GM12872 (cell line): ENCODE data around the gene GRAMD2B.

Experiments
- CTCF ChIP-seq: IDR thresholded peaks from 3 replicates; pipeline ENCODE4 v1.5.1; 2011; ENCODE audit warnings: low read depth, mild to moderate bottlenecking, low read length, moderate library complexity; ENCODE audit not compliant: insufficient read depth

Gene GRAMD2B

DNA sequence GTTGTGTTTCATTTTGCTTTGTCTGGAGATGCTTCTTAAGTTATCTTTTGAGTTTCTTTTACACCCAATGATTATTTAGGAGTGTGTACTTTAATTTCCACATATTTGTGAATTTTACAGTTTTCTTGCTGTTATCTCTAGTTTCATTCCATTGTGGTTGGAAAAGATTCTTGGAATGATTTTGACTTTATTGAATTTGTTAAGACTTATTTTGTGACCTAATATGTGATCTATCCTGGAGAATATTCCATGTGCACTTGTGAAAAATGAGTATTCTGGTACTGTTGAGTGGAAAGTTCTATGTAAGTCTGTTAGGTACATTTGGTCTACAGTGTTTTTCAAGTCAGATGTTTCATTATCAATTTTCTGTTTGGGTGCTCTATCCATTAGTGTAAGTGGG is 24.4 kb upstream of the GRAMD2B start:
- no peak for TF ChIP-seq CTCF

DNA sequence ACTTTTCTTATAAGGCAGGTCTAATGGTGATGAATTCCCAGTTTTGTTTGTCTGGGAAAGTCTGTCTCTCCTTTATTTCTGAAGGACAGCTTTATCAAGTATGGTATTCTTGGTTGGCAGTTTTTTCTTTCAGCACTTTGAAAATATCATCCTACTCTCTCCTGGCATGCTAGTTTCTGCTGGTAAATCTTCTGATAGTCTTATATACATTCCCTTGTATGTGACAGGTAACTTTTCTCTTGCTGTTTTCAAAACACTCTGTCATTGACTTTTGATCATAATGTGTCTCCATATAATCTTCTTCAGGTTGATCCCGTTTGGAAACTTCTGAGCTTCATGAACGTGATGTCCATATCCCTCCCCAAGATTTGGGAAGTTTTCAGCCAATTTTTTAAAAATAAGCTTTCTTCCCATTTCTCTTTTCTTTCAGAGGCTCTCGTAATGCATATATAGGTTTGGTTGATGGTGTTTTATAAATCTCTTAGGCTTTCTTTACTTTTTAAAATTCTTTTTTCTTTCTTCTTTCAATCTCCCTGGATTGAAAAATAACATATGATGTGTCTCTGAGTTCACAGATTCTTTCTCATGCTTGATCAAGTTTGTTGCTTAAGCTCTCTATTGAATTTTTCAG is 22.5 kb upstream of the GRAMD2B start:
- no peak for TF ChIP-seq CTCF

GRCh38 chr5:126402621-126403555 is 20.3 kb upstream of the GRAMD2B start:
- no peak for TF ChIP-seq CTCF

DNA sequence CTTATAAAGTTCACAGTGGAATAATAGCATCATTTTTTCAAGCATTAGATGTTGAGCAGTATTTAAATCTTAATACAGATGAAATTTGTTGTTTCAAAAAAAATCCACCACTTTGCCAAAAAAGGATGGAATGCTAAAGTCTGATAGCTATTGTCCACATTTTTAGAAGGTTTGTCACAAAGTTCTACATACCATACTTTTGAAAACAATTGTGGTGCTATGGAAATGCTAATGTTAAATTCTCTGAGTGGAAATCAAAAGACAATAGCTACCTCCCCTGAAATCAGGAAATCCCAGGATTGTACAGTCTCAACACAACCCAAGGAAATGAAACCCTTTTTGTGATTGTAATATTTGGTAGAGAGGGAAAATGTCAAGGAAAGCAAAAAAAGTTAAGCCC is 19.3 kb upstream of the GRAMD2B start:
- no peak for TF ChIP-seq CTCF

- TF ChIP-seq CTCF = no peak
Measured at GRCh38 chr5:126410623-126411022, 12.6 kb upstream of the GRAMD2B start.

DNA sequence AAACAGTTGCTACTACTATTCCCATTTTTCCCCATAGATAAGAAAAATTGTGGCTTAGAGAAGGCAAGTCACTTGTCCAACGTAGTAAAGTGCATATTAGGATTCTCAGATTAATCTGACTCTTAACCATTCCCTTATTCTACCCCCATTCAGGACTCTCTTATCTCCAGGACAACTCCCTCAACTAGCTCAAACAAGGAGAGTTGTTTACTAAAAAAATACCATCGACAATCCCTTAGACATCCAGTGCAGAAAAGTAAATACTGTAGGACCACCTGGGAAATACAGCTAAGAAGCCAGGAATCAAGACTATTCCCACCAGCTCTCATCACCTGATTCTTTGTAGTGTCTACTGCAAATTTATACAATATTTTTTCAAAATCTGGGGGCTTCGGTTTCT is 9.4 kb upstream of the GRAMD2B start:
- no peak for TF ChIP-seq CTCF

GRCh38 chr5:126414874-126415502 is 8.2 kb upstream of the GRAMD2B start:
- no peak for TF ChIP-seq CTCF
